ENCODE data around the gene FAM47E. TPM values are rescaled to one million over a fixed set of nuclear protein-coding genes. Genes with fewer than 3 reads are reported as not detected.

The FAM47E gene
- total RNA-seq, 4 donors from 2014 or later = 0.30 to 5.3 (median 0.98) TPM

DNA sequence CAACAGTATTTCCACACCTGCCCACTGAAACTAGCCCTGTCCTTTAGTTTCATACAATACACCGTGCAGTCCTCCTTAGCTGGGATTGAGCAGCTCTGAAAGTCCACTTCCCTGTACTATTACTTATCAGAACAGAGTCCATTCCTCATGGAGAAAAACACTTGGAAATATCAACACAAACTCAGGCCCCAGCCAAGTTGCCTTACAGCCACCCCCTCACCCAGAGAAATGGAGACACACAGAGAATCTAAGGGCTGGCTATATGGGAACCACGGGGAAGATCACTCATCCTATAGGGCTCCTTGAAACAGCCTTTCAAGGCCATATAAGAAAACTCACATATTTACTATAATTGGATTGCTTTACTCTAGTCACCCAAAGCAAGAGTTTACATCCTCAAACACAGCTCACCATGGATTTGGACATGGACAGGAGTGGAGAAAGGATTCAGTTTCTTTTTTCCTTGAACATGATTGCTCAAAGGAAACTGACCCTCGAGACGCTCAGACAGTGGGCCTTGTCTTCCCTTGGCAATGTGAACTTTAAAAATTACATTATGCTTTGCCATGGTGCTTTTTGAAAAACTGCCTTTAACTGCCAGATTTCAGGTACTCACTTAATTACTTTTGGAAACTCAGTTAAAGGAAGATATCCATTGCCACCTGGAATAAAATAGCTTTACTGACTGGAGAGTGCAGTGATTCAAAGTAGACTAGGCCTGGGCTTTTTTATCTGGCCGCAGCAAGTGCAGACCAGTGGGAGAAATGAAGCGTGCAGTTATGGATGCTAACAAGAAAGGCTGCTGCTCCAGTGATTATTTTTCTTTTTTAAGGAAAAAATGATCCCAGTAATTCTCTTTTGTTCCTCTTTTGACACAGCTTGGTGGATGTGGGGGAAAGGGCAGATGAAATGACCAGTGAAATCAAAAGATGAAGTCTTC is 39.5 kb upstream of the FAM47E start:
- no peaks in the 10 kb centered on the region for H3K27me3 ChIP-seq
- H3K36me3 ChIP-seq = no peaks in the 10 kb centered on the region
- TF ChIP-seq, protein P1, sequence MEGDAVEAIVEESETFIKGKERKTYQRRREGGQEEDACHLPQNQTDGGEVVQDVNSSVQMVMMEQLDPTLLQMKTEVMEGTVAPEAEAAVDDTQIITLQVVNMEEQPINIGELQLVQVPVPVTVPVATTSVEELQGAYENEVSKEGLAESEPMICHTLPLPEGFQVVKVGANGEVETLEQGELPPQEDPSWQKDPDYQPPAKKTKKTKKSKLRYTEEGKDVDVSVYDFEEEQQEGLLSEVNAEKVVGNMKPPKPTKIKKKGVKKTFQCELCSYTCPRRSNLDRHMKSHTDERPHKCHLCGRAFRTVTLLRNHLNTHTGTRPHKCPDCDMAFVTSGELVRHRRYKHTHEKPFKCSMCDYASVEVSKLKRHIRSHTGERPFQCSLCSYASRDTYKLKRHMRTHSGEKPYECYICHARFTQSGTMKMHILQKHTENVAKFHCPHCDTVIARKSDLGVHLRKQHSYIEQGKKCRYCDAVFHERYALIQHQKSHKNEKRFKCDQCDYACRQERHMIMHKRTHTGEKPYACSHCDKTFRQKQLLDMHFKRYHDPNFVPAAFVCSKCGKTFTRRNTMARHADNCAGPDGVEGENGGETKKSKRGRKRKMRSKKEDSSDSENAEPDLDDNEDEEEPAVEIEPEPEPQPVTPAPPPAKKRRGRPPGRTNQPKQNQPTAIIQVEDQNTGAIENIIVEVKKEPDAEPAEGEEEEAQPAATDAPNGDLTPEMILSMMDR (IDR thresholded peaks at IDR 0.05) = no peak
- TF ChIP-seq POLR2AphosphoS5 (IDR thresholded peaks at IDR 0.05) (no peak), POLR2A (IDR thresholded peaks at IDR 0.05) (no peak), EP300 (IDR thresholded peaks at IDR 0.05) (no peak)
- WGBS = 47% methylated on average over 6 of the region's 6 CpGs
- peaks cover 84% of the 10 kb centered on the region for H3K4me1 ChIP-seq
- no peak for DNase-seq (ENCODE audit: low spot score in 2 of 2)
- peak overlapping the region; percentile 81 for H3K4me3 ChIP-seq
- no peaks in the 10 kb centered on the region for H3K9me3 ChIP-seq
- peak overlapping the region; percentile 98 for H3K27ac ChIP-seq

GRCh38 chr4:76212851-76213414 is 38.6 kb upstream of the FAM47E start:
- WGBS = 2% methylated on average over 13 of the region's 14 CpGs

DNA sequence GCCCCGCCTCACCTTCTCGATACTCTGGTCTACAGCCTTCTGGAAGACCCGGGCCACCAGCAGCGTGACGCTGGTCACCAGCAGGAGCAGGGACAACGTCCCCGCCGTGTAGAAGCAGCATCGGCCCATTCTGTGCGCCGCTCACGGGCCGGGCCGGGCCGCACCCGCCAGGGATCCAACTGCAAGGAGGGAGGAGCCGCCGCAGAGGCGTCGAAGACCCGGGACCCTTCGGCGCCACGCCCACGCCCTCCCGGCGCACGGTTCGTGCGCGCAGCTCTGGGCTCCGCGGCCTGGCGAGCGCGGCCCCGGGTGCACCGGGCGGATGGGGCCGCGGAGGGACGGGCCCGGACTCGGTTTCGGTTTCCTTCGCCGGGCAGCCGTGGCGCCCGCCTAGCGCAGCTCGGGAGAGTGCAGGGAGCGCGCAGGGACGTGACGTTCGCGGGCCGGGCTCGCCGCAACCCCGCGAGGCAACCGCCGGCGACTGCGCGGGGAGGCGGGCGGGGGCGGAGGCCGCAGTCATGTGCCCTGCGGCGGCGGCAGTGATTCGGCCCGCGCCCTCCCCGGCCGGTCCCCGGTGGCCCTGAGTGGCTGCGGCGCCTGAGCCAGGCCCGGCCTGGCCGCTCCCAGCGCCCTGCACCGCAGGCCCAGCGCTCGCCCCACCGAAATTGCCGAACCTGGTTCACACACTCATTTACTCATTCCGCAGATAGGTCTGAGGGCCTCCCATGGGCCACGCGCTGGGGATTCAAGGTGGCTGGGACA is 37.9 kb upstream of the FAM47E start, which contains the start of gene SCARB2:
Gene SCARB2, minus strand, starts transcription at position 410 of the 762 bp plus-strand sequence. Its CDS starts 281 bp downstream, at position 129.
- peaks cover 74% of the 10 kb centered on the region for H3K4me1 ChIP-seq
- H3K27me3 ChIP-seq = no peaks in the 10 kb centered on the region
- DNase-seq (ENCODE audit: low spot score in 2 of 2) = peak; percentile 89 to 91
- 0% methylated on average over 2 of the region's 94 CpGs for WGBS
- H3K9me3 ChIP-seq = no peaks in the 10 kb centered on the region
- no peaks in the 10 kb centered on the region for H3K36me3 ChIP-seq
- TF ChIP-seq POLR2AphosphoS5 (IDR thresholded peaks at IDR 0.05) = peak in 2 of 3 donors; percentile 7 to 36
- TF ChIP-seq, protein P1 (IDR thresholded peaks at IDR 0.05) = no peak
- peak in 1 of 2 donors; percentile 64 for TF ChIP-seq POLR2A (IDR thresholded peaks at IDR 0.05)
- H3K27ac ChIP-seq = peak within 1 kb of the TSS; percentile 98
- peak within 1 kb of the TSS; percentile 81 for H3K4me3 ChIP-seq

More at GRCh38 chr4:76212851-76213414, 38.6 kb upstream of the FAM47E start:
- Histone ChIP-seq H3K27me3 (no peaks in the 10 kb centered on the region), H3K27ac (peak overlapping the region; percentile 98), H3K36me3 (no peaks in the 10 kb centered on the region), H3K4me3 (peak overlapping the region; percentile 81), H3K9me3 (no peaks in the 10 kb centered on the region), H3K4me1 (peaks cover 79% of the 10 kb centered on the region)
- no peak for DNase-seq (ENCODE audit: low spot score in 2 of 2)
- TF ChIP-seq, protein P1 (IDR thresholded peaks at IDR 0.05) = no peak
- TF ChIP-seq EP300 (IDR thresholded peaks at IDR 0.05) = no peak
- TF ChIP-seq POLR2AphosphoS5 (IDR thresholded peaks at IDR 0.05) = no peak
- TF ChIP-seq POLR2A (IDR thresholded peaks at IDR 0.05) = no peak

- Histone ChIP-seq H3K27ac (peak overlapping the region; percentile 98), H3K4me1 (peaks cover 74% of the 10 kb centered on the region), H3K36me3 (no peaks in the 10 kb centered on the region), H3K9me3 (no peaks in the 10 kb centered on the region), H3K27me3 (no peaks in the 10 kb centered on the region), H3K4me3 (peak overlapping the region; percentile 81)
- DNase-seq (ENCODE audit: low spot score in 2 of 2) = no peak
- TF ChIP-seq POLR2A (IDR thresholded peaks at IDR 0.05) (no peak), EP300 (IDR thresholded peaks at IDR 0.05) (no peak), POLR2AphosphoS5 (IDR thresholded peaks at IDR 0.05) (no peak)
- TF ChIP-seq, protein P1 (IDR thresholded peaks at IDR 0.05) = no peak
- WGBS = 13% methylated on average over 10 of the region's 10 CpGs
Measured at GRCh38 chr4:76214177-76214675, 37.3 kb upstream of the FAM47E start.

Data from suprapubic skin (tissue), 4 donors.